Endothelial cell of umbilical vein (primary cell): ENCODE results near the gene BCL11A.

Experiments
- CTCF ChIP-seq, 2 donors: IDR thresholded peaks; 1 replicate in 1 of 2; 2 replicates in 1 of 2; pipeline ENCODE4 v1.5.1; 2011; ENCODE audit warnings: low read length in 2 of 2, mild to moderate bottlenecking in 2 of 2, moderate library complexity in 2 of 2, control low read depth in 1 of 2, inconsistent platforms in 1 of 2, low read depth in 1 of 2; ENCODE audit not compliant: insufficient read depth in 1 of 2; ENCODE audit errors: extremely low read depth in 1 of 2
- EZH2 ChIP-seq: IDR thresholded peaks from 2 replicates; pipeline ENCODE4 v1.6.1; 2012; ENCODE audit warnings: borderline replicate concordance, low read depth, mild to moderate bottlenecking, moderate library complexity, low read length, inconsistent platforms; ENCODE audit not compliant: severe bottlenecking
- MAX ChIP-seq: IDR thresholded peaks from 2 replicates; pipeline ENCODE4 v1.6.1; 2011; ENCODE audit not compliant: insufficient read depth, insufficient read length
- POLR2A ChIP-seq: IDR thresholded peaks from 2 replicates; pipeline ENCODE4 v1.6.1; 2012; ENCODE audit warnings: low read depth, mild to moderate bottlenecking, control low read depth, low read length
- POLR2AphosphoS5 ChIP-seq: IDR thresholded peaks from 2 replicates; pipeline ENCODE4 v1.6.1; 2012; ENCODE audit warnings: low read depth, mild to moderate bottlenecking, control low read depth, low read length, moderate library complexity; ENCODE audit not compliant: insufficient read depth

- no peak for TF ChIP-seq CTCF (IDR thresholded peaks at IDR 0.05; ENCODE audit: extremely low read depth in 1 of 2, insufficient read depth in 1 of 2, low read depth in 1 of 2, low read length in 2 of 2)
- TF ChIP-seq EZH2: no peak
- no peak for TF ChIP-seq POLR2AphosphoS5
- TF ChIP-seq MAX: no peak
- TF ChIP-seq POLR2A: no peak
Measured at GRCh38 chr2:60413814-60414168, 139.7 kb downstream of the BCL11A start.
